Stimulated activated naive CD8-positive, alpha-beta T cell treated with anti-CD3 and anti-CD28 coated beads, Interleukin-15, Interleukin-2, amounts not matched to agents 100 U/mL and 50 U/mL, for 24 hours (primary cell): ENCODE results near the gene PACRG.
A peak's percentile ranks its signal among the peaks of the same experiment; 100 is the strongest.

Experiments used
- ATAC-seq: fragments of 150-1000 bp; cut with Tn5 transposase; one replicate; pipeline ENCODE4 v1.10.0; 2021
- DNase-seq: peaks from one replicate; pipeline ENCODE4 v3.0.0; 2021

PACRG gene

GRCh38 chr6:162710419-162710818 lies 17.4 kb upstream of the PACRG start:
- ATAC-seq = no peak
- DNase-seq = no peak

GRCh38 chr6:162710936-162711335 lies 16.8 kb upstream of the PACRG start:
- ATAC-seq = no peak
- no peak for DNase-seq

- DNase-seq (no peak), ATAC-seq (no peak)
Observed at GRCh38 chr6:162711376-162711775, 16.4 kb upstream of the PACRG start.

GRCh38 chr6:162712694-162713093 lies 15.1 kb upstream of the PACRG start:
- no peak for DNase-seq
- ATAC-seq = no peak

- no peak for DNase-seq
- no peak for ATAC-seq
Observed at GRCh38 chr6:162713974-162714780, 13.6 kb upstream of the PACRG start.

GRCh38 chr6:162715601-162716000 lies 12.2 kb upstream of the PACRG start:
- no peak for DNase-seq
- no peak for ATAC-seq

GRCh38 chr6:162719528-162719927 lies 8.2 kb upstream of the PACRG start:
- ATAC-seq (no peak), DNase-seq (no peak)

- DNase-seq (no peak), ATAC-seq (no peak)
Observed at GRCh38 chr6:162721404-162721687, 6.4 kb upstream of the PACRG start.

GRCh38 chr6:162722226-162722625 lies 5.5 kb upstream of the PACRG start:
- ATAC-seq (no peak), DNase-seq (no peak)

GRCh38 chr6:162722633-162723032 lies 5.1 kb upstream of the PACRG start:
- no peak for ATAC-seq
- DNase-seq = no peak

- ATAC-seq = no peak
- DNase-seq = no peak
Observed at GRCh38 chr6:162726947-162727321, 840 bp upstream of the PACRG start.

- DNase-seq = peak; percentile 6
- no peak for ATAC-seq
Observed at GRCh38 chr6:162728197-162728596, 423 bp downstream of the PACRG start.

- DNase-seq = no peak
- no peak for ATAC-seq
Observed at GRCh38 chr6:162728706-162729105, 932 bp downstream of the PACRG start.

- DNase-seq = no peak
- ATAC-seq = no peak
Observed at GRCh38 chr6:162730502-162730901, 2.7 kb downstream of the PACRG start.

- DNase-seq (peak; percentile 10), ATAC-seq (peak; percentile 43)
Observed at GRCh38 chr6:162733489-162733888, 5.7 kb downstream of the PACRG start.

GRCh38 chr6:162736961-162737360 lies 9.2 kb downstream of the PACRG start:
- no peak for DNase-seq
- no peak for ATAC-seq

GRCh38 chr6:162750776-162751175 lies 23.0 kb downstream of the PACRG start:
- no peak for DNase-seq
- ATAC-seq = no peak

- ATAC-seq (no peak), DNase-seq (no peak)
Observed at GRCh38 chr6:162751211-162751859, 23.6 kb downstream of the PACRG start.

GRCh38 chr6:162753775-162754174 lies 26.0 kb downstream of the PACRG start:
- ATAC-seq (no peak), DNase-seq (no peak)

GRCh38 chr6:162770136-162770535 lies 42.4 kb downstream of the PACRG start:
- no peak for ATAC-seq
- DNase-seq = no peak

- no peak for ATAC-seq
- DNase-seq = no peak
Observed at GRCh38 chr6:162770955-162771354, 43.2 kb downstream of the PACRG start.

GRCh38 chr6:162772466-162772865 lies 44.7 kb downstream of the PACRG start:
- DNase-seq (no peak), ATAC-seq (no peak)

GRCh38 chr6:162773996-162774395 lies 46.2 kb downstream of the PACRG start:
- ATAC-seq (no peak), DNase-seq (no peak)

- no peak for ATAC-seq
- no peak for DNase-seq
Observed at GRCh38 chr6:162777091-162777490, 49.3 kb downstream of the PACRG start.
